Measurements from ENCODE around the gene TGFBR3L. TPM values are rescaled to one million over a fixed set of nuclear protein-coding genes. Genes with fewer than 3 reads are reported as not detected.

The TGFBR3L gene
- total and polyA plus RNA-seq, 2 of the 13 experiments (the other 11 are each of a cell fraction or from before 2014, with no cell fraction given), result 0.20 to 1.0 TPM

DNA sequence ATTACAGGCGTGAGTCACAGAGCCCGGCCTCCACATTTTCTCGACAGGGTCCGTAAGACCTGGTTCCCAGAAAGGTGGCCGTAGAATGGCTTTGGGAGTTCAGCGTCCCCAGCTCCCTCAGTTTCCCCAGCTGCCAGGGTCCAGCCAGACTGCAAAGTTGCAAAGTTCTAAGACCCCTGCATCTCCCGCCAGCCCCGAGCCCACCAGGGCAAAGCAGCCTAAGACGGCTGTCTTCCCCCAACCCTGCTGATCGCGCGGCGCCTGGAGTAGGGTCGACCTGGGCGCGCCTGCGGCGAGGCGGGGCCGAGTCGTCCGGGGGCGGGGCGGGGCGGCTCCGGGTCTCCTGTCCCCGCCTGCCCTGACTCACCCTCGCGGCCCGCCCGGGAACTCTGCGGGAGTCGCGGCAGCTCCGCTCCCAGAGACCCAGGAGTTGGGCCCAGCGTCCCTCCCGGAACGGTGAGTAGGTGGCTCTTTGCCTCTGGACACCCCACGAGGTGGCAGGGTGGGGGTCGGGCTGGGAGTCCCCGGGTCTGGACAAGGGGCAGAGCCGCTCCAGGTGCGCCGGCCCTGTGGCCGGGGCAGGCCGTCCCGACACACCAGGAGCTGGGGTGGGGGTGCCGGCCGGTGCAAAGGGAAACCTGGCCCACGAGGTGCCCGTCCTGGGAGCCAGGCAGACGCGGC is 26.3 kb upstream of the TGFBR3L start, which contains the start of gene LRRC8E (continued):
- TF ChIP-seq, protein P1, sequence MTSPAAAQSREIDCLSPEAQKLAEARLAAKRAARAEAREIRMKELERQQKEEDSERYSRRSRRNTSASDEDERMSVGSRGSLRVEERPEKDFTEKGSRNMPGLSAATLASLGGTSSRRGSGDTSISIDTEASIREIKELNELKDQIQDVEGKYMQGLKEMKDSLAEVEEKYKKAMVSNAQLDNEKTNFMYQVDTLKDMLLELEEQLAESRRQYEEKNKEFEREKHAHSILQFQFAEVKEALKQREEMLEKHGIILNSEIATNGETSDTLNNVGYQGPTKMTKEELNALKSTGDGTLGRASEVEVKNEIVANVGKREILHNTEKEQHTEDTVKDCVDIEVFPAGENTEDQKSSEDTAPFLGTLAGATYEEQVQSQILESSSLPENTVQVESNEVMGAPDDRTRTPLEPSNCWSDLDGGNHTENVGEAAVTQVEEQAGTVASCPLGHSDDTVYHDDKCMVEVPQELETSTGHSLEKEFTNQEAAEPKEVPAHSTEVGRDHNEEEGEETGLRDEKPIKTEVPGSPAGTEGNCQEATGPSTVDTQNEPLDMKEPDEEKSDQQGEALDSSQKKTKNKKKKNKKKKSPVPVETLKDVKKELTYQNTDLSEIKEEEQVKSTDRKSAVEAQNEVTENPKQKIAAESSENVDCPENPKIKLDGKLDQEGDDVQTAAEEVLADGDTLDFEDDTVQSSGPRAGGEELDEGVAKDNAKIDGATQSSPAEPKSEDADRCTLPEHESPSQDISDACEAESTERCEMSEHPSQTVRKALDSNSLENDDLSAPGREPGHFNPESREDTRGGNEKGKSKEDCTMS (CRISPR knock-in tag; conservative IDR thresholded peaks at IDR 0.05), result no peak
- TF ChIP-seq ZNF776 (CRISPR knock-in tag; IDR thresholded peaks at IDR 0.05) (0 out of 2 replicates have a peak, but pooled peaks have one; percentile 43), TRIM24 (CRISPR knock-in tag; IDR thresholded peaks at IDR 0.05) (no peak), ZMYM2 (CRISPR knock-in tag; IDR thresholded peaks at IDR 0.05) (peak; percentile 63; the same call in 1 of the 2 replicates), SETDB1 (CRISPR knock-in tag; IDR thresholded peaks at IDR 0.05; ENCODE audit: borderline replicate concordance) (no peak), GATAD2A (CRISPR knock-in tag; IDR thresholded peaks at IDR 0.05) (no peak), TCF7L2 (IDR thresholded peaks at IDR 0.05; ENCODE audit: low read depth, low read length) (no peak), ZNF703 (CRISPR knock-in tag; IDR thresholded peaks at IDR 0.05; ENCODE audit: borderline replicate concordance) (no peak), JARID2 (CRISPR knock-in tag; IDR thresholded peaks at IDR 0.05; ENCODE audit: insufficient replicate concordance) (no peak), ZNF549 (CRISPR knock-in tag; IDR thresholded peaks at IDR 0.05) (no peak), ZFP36L1 (CRISPR knock-in tag; IDR thresholded peaks at IDR 0.05) (peak; percentile 63; the same call in 1 of the 2 replicates), ZMAT3 (CRISPR knock-in tag; conservative IDR thresholded peaks at IDR 0.05) (peak; percentile 63; the same call in 1 of the 2 replicates), MEIS2 (CRISPR knock-in tag; IDR thresholded peaks at IDR 0.05) (0 out of 2 replicates have a peak, but pooled peaks have one; percentile 22), ZFP36 (IDR thresholded peaks at IDR 0.05; ENCODE audit: borderline replicate concordance, low read depth, low read length, partially characterized antibody) (no peak), SPEN (CRISPR knock-in tag; IDR thresholded peaks at IDR 0.05; ENCODE audit: low read depth) (peak; percentile 75)
- TF ChIP-seq, protein P2, sequence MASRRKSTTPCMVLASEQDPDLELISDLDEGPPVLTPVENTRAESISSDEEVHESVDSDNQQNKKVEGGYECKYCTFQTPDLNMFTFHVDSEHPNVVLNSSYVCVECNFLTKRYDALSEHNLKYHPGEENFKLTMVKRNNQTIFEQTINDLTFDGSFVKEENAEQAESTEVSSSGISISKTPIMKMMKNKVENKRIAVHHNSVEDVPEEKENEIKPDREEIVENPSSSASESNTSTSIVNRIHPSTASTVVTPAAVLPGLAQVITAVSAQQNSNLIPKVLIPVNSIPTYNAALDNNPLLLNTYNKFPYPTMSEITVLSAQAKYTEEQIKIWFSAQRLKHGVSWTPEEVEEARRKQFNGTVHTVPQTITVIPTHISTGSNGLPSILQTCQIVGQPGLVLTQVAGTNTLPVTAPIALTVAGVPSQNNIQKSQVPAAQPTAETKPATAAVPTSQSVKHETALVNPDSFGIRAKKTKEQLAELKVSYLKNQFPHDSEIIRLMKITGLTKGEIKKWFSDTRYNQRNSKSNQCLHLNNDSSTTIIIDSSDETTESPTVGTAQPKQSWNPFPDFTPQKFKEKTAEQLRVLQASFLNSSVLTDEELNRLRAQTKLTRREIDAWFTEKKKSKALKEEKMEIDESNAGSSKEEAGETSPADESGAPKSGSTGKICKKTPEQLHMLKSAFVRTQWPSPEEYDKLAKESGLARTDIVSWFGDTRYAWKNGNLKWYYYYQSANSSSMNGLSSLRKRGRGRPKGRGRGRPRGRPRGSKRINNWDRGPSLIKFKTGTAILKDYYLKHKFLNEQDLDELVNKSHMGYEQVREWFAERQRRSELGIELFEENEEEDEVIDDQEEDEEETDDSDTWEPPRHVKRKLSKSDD (CRISPR knock-in tag; IDR thresholded peaks at IDR 0.05; ENCODE audit: low read depth), result no peak
- TF ChIP-seq, protein P3, sequence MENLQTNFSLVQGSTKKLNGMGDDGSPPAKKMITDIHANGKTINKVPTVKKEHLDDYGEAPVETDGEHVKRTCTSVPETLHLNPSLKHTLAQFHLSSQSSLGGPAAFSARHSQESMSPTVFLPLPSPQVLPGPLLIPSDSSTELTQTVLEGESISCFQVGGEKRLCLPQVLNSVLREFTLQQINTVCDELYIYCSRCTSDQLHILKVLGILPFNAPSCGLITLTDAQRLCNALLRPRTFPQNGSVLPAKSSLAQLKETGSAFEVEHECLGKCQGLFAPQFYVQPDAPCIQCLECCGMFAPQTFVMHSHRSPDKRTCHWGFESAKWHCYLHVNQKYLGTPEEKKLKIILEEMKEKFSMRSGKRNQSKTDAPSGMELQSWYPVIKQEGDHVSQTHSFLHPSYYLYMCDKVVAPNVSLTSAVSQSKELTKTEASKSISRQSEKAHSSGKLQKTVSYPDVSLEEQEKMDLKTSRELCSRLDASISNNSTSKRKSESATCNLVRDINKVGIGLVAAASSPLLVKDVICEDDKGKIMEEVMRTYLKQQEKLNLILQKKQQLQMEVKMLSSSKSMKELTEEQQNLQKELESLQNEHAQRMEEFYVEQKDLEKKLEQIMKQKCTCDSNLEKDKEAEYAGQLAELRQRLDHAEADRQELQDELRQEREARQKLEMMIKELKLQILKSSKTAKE (CRISPR knock-in tag; IDR thresholded peaks at IDR 0.05; ENCODE audit: borderline replicate concordance), result no peak
- TF ChIP-seq, protein P4, sequence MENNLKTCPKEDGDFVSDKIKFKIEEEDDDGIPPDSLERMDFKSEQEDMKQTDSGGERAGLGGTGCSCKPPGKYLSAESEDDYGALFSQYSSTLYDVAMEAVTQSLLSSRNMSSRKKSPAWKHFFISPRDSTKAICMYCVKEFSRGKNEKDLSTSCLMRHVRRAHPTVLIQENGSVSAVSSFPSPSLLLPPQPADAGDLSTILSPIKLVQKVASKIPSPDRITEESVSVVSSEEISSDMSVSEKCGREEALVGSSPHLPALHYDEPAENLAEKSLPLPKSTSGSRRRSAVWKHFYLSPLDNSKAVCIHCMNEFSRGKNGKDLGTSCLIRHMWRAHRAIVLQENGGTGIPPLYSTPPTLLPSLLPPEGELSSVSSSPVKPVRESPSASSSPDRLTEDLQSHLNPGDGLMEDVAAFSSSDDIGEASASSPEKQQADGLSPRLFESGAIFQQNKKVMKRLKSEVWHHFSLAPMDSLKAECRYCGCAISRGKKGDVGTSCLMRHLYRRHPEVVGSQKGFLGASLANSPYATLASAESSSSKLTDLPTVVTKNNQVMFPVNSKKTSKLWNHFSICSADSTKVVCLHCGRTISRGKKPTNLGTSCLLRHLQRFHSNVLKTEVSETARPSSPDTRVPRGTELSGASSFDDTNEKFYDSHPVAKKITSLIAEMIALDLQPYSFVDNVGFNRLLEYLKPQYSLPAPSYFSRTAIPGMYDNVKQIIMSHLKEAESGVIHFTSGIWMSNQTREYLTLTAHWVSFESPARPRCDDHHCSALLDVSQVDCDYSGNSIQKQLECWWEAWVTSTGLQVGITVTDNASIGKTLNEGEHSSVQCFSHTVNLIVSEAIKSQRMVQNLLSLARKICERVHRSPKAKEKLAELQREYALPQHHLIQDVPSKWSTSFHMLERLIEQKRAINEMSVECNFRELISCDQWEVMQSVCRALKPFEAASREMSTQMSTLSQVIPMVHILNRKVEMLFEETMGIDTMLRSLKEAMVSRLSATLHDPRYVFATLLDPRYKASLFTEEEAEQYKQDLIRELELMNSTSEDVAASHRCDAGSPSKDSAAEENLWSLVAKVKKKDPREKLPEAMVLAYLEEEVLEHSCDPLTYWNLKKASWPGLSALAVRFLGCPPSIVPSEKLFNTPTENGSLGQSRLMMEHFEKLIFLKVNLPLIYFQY (CRISPR knock-in tag; IDR thresholded peaks at IDR 0.05; ENCODE audit: borderline replicate concordance), result peak; percentile 84; the same call in 1 of the 2 replicates

Measured in HepG2 (cell line).